Esophagus (tissue), 2 donors: Measurements from ENCODE around the gene HTRA1. TPM values are rescaled to one million over a fixed set of nuclear protein-coding genes. Genes with fewer than 3 reads are reported as not detected.

Experiments used
- H3K27ac ChIP-seq, 2 donors: one replicate each; pipeline ENCODE4 v1.5.1; 2013; ENCODE audit warnings: low read depth in 2 of 2, mild to moderate bottlenecking in 2 of 2, inconsistent platforms in 1 of 2, low read length in 1 of 2, moderate library complexity in 1 of 2
- H3K27me3 ChIP-seq, 2 donors: one replicate each; pipeline ENCODE4 v1.6.1; 2013; ENCODE audit warnings: low read length in 2 of 2, control low read depth in 1 of 2, mild to moderate bottlenecking in 1 of 2; ENCODE audit not compliant: insufficient read depth in 2 of 2, control insufficient read depth in 1 of 2
- H3K36me3 ChIP-seq, 2 donors: one replicate each; pipeline ENCODE4 v1.6.1; 2013; ENCODE audit warnings: low read length in 1 of 2; ENCODE audit not compliant: control insufficient read depth in 2 of 2, insufficient read depth in 2 of 2
- H3K4me1 ChIP-seq, 2 donors: one replicate each; pipeline ENCODE4 v1.6.1; 2013; ENCODE audit warnings: low read length in 1 of 2; ENCODE audit not compliant: control insufficient read depth in 2 of 2, insufficient read depth in 2 of 2
- H3K4me3 ChIP-seq, 2 donors: one replicate each; pipeline ENCODE4 v1.5.1; 2013; ENCODE audit warnings: low read length in 2 of 2, mild to moderate bottlenecking in 2 of 2, low read depth in 1 of 2, moderate library complexity in 1 of 2
- H3K9me3 ChIP-seq, 2 donors: one replicate each; pipeline ENCODE4 v1.6.1; 2013; ENCODE audit warnings: mild to moderate bottlenecking in 2 of 2, low read depth in 1 of 2, low read length in 1 of 2, moderate library complexity in 1 of 2; ENCODE audit not compliant: control insufficient read depth in 2 of 2, insufficient read depth in 1 of 2
- WGBS, 2 donors: extraction: QIAGEN DNeasy Blood & Tissue Kit; methylation state at CpG; one replicate each; pipeline ENCODE4 v1.1.7; 2013; 5-methylcytosine and 5-hydroxymethylcytosine counted together
- polyA plus RNA-seq, 2 donors: library from polyadenylated mRNA; stranded (reverse); fragments of 200-250 nt; gene quantifications; one replicate each; pipeline ENCODE4 v1.2.3, GENCODE V29; 2013
- donor health status: healthy with polysubstance abuse.
- donor health status: Bipolar disorder and iron deficiency.

HTRA1 gene
- polyA plus RNA-seq = 10 to 100 TPM; 11.7 to 19.5 TPM

DNA sequence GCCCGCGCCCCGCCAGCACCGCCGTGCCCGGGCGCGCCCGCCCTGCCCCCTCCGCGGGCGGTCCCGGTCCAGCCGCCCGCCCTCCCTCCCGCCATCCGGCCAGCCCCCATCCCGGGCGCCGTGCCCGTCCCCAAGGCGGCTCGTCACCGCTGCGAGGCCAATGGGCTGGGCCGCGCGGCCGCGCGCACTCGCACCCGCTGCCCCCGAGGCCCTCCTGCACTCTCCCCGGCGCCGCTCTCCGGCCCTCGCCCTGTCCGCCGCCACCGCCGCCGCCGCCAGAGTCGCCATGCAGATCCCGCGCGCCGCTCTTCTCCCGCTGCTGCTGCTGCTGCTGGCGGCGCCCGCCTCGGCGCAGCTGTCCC, at the start of gene HTRA1:
Gene HTRA1, plus strand, starts transcription at position 187 of the 362 bp plus-strand sequence. Its CDS starts 100 bp downstream, at position 287.
- 1 to 2% methylated on average over 26 to 56 of the region's 56 CpGs for WGBS, 2 donors
- H3K27ac ChIP-seq = peak within 1 kb of the TSS; percentile 49 to 73

DNA sequence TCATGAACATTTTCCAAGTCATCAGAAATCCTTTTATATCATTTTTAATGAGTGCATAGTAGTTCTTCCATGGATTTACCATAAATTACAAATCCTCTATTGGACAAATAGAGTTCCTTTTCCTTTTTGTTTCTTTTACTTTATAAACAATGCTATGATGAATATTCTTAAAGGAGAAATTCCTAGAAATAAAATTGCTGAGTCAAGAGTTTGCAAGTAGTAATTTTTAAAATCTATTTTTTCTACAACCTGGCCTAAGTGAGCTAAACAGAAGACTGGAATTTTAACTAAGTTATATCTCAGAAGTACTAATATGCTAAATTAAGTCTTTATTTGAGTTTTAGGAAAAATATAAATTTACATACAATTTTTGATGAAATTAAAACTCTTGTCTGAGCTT, 48.0 kb upstream of the HTRA1 start:
- H3K27me3 ChIP-seq = no peaks in the 10 kb centered on the region
- no peak overlapping the region for H3K27ac ChIP-seq
- H3K36me3 ChIP-seq = peaks cover 0 to 3% of the 10 kb centered on the region in 2 donors
- H3K9me3 ChIP-seq = no peaks in the 10 kb centered on the region
- H3K4me1 ChIP-seq = no peaks in the 10 kb centered on the region
- no peak overlapping the region for H3K4me3 ChIP-seq

More for the DNA sequence above, at the start of gene HTRA1:
- no peaks in the 10 kb centered on the region for H3K36me3 ChIP-seq
- no peaks in the 10 kb centered on the region for H3K9me3 ChIP-seq
- peaks cover 4 to 7% of the 10 kb centered on the region in 2 donors for H3K4me1 ChIP-seq
- peak within 1 kb of the TSS; percentile 61 to 64 for H3K4me3 ChIP-seq
- H3K27me3 ChIP-seq = no peaks in the 10 kb centered on the region

DNA sequence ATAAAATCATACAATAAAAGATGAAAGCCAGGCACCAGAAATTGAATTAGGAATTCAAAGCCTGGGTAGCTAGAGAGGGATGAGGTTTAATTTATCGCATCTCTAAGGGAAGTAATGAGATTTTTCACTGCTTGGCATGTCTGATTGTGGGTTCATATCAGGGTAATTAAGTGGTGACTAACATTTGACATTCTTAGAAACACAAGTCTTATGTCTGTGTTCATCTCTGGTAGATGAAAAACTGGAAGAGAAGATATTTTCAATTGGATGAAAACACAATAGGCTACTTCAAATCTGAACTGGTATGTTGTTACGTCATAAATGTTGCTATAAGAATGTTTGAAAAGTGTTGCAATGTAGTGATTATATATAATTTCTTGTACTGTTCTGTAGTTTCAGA, 43.7 kb upstream of the HTRA1 start:
- H3K9me3 ChIP-seq = no peaks in the 10 kb centered on the region
- H3K27me3 ChIP-seq = no peaks in the 10 kb centered on the region
- H3K4me3 ChIP-seq = no peak overlapping the region
- 87% methylated on average over 2 of the region's 2 CpGs for WGBS, 2 donors
- H3K27ac ChIP-seq = peak overlapping the region in 1 of 2 donors; percentile 21
- no peaks in the 10 kb centered on the region for H3K4me1 ChIP-seq
- H3K36me3 ChIP-seq = peaks cover 0 to 3% of the 10 kb centered on the region in 2 donors

DNA sequence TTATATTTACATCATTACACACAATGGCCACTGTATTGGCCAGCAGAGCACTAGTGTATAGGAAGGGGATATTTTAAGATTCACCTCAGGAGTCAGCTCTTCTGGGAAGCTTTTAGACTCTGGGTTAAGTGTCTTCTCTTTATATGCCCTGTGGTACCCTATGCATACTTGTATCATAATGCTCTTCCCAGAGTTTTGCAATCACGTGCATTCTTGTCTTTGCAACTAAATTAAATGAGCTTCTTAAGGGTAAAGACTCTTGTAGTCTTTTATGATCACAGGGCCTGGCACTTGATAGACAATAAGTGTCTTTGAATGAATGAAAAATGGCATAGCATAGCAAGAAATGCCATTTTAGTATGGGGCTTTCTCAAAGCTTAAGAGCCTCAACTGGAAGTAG, 42.3 kb upstream of the HTRA1 start:
- H3K9me3 ChIP-seq = no peaks in the 10 kb centered on the region
- H3K27me3 ChIP-seq = no peaks in the 10 kb centered on the region
- WGBS, 2 donors = 50 to 52% methylated on average over 1 of the region's 1 CpG
- peaks cover 0 to 3% of the 10 kb centered on the region in 2 donors for H3K36me3 ChIP-seq
- no peak overlapping the region for H3K27ac ChIP-seq
- no peak overlapping the region for H3K4me3 ChIP-seq
- H3K4me1 ChIP-seq = no peaks in the 10 kb centered on the region

DNA sequence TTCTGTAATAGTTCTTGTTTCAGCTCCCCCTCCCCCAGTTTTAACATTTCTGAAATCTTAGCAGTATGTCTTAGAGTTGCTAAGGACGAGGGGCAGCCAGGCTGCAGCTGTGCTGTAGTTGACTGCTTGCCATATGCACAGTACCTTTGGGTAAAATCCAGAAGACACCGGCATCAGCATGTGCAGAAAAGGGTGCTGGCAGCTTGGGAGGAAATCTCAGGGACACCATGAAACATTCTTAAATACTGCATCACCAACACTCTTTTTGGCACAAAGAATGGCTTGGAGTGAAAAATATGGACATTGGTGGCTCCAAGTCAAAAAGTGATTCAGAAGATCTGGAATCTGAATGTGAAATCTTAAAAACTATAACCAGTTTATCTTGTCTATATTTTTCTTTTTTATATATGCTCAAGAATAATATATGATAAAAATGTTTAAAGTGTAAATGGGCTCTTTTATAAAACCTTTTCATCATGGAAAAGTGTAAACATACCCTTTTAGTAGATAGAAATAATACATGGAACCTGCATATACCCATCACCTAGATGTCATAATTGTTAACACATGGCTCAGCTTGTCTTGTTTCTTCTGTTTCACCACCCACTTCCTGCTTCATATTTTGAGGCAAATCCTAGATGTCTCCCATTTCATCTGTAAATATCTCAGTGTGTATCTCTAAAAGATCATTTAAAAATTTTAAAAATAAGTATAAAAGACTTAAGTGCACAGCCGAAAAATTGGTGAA, 41.3 kb upstream of the HTRA1 start:
- Histone ChIP-seq H3K27ac (no peak overlapping the region), H3K9me3 (no peaks in the 10 kb centered on the region), H3K36me3 (peaks cover 0 to 3% of the 10 kb centered on the region in 2 donors), H3K4me1 (no peaks in the 10 kb centered on the region), H3K27me3 (no peaks in the 10 kb centered on the region), H3K4me3 (no peak overlapping the region)
- WGBS, 2 donors = 53 to 61% methylated on average over 3 of the region's 3 CpGs

DNA sequence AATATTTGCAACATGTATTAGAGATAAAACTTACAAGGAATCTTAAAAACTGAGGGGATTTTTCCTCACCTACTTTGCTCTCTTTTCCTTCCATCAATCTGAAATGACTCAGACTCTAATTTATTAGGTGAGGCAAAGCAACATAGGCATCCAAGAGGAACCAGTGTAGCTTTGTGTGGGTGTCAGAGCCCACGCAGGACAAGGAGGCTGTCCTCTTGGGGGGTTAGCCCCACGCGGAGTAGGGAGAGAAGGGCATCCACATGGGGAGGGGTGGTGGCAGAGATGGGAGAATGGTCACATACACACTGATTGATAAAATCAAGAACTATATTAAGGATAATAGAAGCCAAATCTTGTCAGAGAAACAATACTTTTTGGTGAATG, 40.7 kb upstream of the HTRA1 start:
- Histone ChIP-seq H3K27me3 (no peaks in the 10 kb centered on the region), H3K27ac (peak overlapping the region in 1 of 2 donors; percentile 31), H3K9me3 (no peaks in the 10 kb centered on the region), H3K36me3 (peaks cover 0 to 3% of the 10 kb centered on the region in 2 donors), H3K4me3 (no peak overlapping the region), H3K4me1 (no peaks in the 10 kb centered on the region)
- 79 to 87% methylated on average over 3 of the region's 3 CpGs for WGBS, 2 donors

DNA sequence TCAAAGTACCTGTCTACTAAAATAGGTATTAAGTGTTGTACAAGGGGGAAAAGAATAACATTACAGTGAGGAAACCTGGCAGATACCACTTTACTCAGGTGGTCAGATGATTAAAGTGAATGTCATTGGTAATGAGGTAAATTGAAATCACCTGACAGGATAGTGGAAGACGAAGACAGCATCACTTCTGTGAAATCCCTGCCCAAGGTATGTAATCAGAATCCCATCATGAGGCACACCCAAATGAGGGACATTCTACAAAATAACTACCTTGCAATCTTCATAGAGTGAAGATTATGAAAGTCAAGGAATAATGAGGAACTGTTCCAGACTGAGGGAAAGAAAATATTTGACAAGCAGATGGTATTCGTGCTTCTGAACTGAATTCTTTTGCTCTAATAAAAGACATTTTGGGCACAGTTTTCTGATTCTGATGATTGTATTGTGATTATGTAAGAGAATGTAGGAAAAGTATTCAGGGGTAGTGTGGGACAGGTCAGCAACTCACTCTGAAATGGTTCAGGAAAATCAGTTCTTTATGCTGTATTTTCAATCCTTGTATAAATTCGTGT, 40.2 kb upstream of the HTRA1 start:
- Histone ChIP-seq H3K36me3 (peaks cover 0 to 1% of the 10 kb centered on the region in 2 donors), H3K27me3 (no peaks in the 10 kb centered on the region), H3K4me1 (no peaks in the 10 kb centered on the region), H3K27ac (no peak overlapping the region), H3K9me3 (no peaks in the 10 kb centered on the region), H3K4me3 (no peak overlapping the region)
- 73 to 80% methylated on average over 3 of the region's 3 CpGs for WGBS, 2 donors

DNA sequence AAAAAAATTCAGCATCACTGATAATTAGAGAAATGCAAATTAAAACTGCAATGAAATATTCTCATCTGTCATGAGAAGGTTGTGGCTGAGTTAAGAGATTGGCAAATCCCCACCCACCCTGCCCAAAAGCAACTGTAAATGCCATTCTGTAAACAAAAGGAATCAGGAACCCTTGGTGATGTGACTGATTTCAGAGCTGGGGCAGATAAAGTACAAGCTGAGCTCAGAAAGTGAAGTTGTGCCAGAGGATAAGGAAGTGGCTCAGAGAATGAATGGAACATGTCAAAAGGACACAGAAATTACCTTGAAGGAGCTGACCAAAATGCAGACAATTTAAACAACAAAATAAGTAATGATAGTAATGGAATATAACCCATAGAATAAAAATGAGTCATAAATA, 39.6 kb upstream of the HTRA1 start:
- Histone ChIP-seq H3K27me3 (no peaks in the 10 kb centered on the region), H3K4me3 (no peak overlapping the region), H3K36me3 (no peaks in the 10 kb centered on the region), H3K9me3 (no peaks in the 10 kb centered on the region), H3K27ac (no peak overlapping the region), H3K4me1 (no peaks in the 10 kb centered on the region)

DNA sequence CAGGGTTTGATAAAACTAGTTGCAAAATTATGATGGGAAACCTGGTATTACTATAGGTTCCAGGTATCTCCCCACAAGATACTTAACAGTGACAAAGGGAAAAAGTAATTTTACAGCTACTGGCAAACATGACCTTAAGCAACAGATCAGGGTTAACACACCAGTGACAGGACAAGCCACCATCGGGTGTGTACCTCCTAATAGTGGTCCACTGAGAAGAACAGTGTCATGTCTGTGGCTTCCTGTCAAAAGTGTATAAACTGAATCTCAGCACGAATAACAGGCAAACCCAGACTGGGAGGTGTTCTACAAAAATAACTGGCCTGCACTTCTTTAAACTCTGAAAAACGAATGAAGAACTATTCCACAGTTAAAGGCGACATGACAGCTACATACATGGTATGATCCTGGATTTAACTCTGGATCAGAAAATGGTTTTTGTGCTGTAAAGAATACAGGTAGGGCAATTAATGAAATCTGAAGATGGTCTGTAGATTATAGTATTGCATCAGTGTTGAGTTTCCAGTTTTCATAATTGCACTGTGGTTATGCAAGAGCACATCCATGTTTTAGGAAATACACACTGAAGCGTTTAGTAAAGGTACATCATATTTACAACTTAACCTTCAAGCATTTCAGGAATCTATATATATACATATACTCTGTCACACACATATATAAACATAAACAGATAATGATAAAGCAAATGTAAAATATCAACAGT, 38.9 kb upstream of the HTRA1 start:
- Histone ChIP-seq H3K36me3 (no peaks in the 10 kb centered on the region), H3K9me3 (no peaks in the 10 kb centered on the region), H3K27ac (no peak overlapping the region), H3K27me3 (no peaks in the 10 kb centered on the region), H3K4me1 (no peaks in the 10 kb centered on the region), H3K4me3 (no peak overlapping the region)
- WGBS, 2 donors = 78 to 79% methylated on average over 5 of the region's 5 CpGs
